BJ (cell line): ENCODE measurements around the gene ZSCAN5A. TPM values are rescaled to one million over a fixed set of nuclear protein-coding genes. Genes with fewer than 3 reads are reported as not detected.
"Not testable (repeated sequence)": the region's sequence is repeated elsewhere in the genome, so short reads cannot be mapped to it uniquely, and the experiment has no call there.

Experiments used
- CTCF ChIA-PET: fragments of 350-600 bp; formaldehyde crosslinking; extraction: SDS; loops from one replicate; lab custom pipeline; 2021; ENCODE audit warnings: antibody characterized with exemption, inconsistent platforms; lab: Yijun Ruan, JAX
- POLR2A ChIA-PET: fragments of 300-600 bp; sonication (Branson Sonifier 250); formaldehyde crosslinking; extraction: SDS; loops from one replicate; lab custom pipeline; 2021; ENCODE audit warnings: antibody characterized with exemption; lab: Charles Lee
- DNase-seq: peaks from one replicate; pipeline ENCODE4 v3.0.0-alpha.2; 2011; ENCODE audit warnings: low read depth
- H3K27me3 ChIP-seq: 2 replicates; pipeline ENCODE4 v1.6.0; 2011; ENCODE audit warnings: low read length; ENCODE audit not compliant: control insufficient read depth, insufficient read depth
- H3K36me3 ChIP-seq: 2 replicates; pipeline ENCODE4 v1.5.1; 2011; ENCODE audit warnings: low read length; ENCODE audit not compliant: control insufficient read depth, insufficient read depth
- H3K4me3 ChIP-seq: 2 replicates; pipeline ENCODE4 v1.5.1; 2011; ENCODE audit warnings: low read depth, mild to moderate bottlenecking, control low read depth, low read length
- polyA plus RNA-seq: library from polyadenylated mRNA; depleted of rRNA; stranded (reverse); fragments of >200 nt; gene quantifications from 2 replicates; pipeline ENCODE4 v1.2.3, GENCODE V29; 2011
- TF ChIP-seq, protein P1 (sequence below): IDR thresholded peaks from 2 replicates; pipeline ENCODE4 v1.5.1; 2011; ENCODE audit warnings: low read depth, mild to moderate bottlenecking, control low read depth, inconsistent platforms, low read length, moderate library complexity; ENCODE audit not compliant: insufficient read depth

The ZSCAN5A gene
- polyA plus RNA-seq, 1 experiment: 4.0 TPM

DNA sequence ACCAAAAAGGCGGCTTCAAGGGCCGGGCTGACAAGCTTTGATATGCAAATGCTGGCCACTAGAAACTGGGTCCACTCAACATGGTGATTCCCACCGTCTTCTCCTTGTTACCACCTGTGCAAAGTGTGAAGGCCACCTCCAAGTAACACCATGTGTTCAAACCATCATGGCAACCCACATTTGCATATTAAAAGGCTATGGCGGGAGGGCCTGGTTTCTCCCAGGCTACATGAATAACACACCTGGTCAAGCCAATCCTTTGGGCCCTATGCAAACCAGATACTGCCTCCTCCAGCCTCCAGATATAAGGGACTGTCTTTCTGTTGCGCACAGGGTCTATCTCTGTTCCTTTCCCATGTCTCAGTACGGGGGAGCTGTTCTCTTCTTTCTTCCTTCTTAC lies 36.6 kb upstream of the ZSCAN5A start:
- Histone ChIP-seq H3K36me3 (no peaks in the 10 kb centered on the region), H3K4me3 (no peak overlapping the region), H3K27me3 (no peaks in the 10 kb centered on the region)
- CTCF ChIA-PET: interaction anchor here (0.7 to 1.1 kb wide), 3 partner anchors 38 to 97 kb away, joined by 3 read pairs; no protein-coding TSS in a partner anchor
- no peak for DNase-seq
- TF ChIP-seq, protein P1, sequence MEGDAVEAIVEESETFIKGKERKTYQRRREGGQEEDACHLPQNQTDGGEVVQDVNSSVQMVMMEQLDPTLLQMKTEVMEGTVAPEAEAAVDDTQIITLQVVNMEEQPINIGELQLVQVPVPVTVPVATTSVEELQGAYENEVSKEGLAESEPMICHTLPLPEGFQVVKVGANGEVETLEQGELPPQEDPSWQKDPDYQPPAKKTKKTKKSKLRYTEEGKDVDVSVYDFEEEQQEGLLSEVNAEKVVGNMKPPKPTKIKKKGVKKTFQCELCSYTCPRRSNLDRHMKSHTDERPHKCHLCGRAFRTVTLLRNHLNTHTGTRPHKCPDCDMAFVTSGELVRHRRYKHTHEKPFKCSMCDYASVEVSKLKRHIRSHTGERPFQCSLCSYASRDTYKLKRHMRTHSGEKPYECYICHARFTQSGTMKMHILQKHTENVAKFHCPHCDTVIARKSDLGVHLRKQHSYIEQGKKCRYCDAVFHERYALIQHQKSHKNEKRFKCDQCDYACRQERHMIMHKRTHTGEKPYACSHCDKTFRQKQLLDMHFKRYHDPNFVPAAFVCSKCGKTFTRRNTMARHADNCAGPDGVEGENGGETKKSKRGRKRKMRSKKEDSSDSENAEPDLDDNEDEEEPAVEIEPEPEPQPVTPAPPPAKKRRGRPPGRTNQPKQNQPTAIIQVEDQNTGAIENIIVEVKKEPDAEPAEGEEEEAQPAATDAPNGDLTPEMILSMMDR: no peak
- POLR2A ChIA-PET: no interaction called here

- CTCF ChIA-PET: interaction anchor here (0.7 to 1.1 kb wide), 3 partner anchors 39 to 274 kb away, joined by 3 to 4 read pairs (median 3); no protein-coding TSS in a partner anchor
- POLR2A ChIA-PET: no interaction called here
- no peak for DNase-seq
- Histone ChIP-seq H3K36me3 (no peaks in the 10 kb centered on the region), H3K4me3 (no peak overlapping the region), H3K27me3 (no peaks in the 10 kb centered on the region)
- TF ChIP-seq, protein P1: peak; percentile 82
Measured at GRCh38 chr19:56350416-56351045, 35.9 kb upstream of the ZSCAN5A start.

GRCh38 chr19:56348289-56348877 lies 33.7 kb upstream of the ZSCAN5A start:
- POLR2A ChIA-PET: no interaction called here
- no peak for DNase-seq
- TF ChIP-seq, protein P1: peak; percentile 31; the same call in 1 of the 2 replicates

GRCh38 chr19:56347163-56347778 lies 32.6 kb upstream of the ZSCAN5A start:
- CTCF ChIA-PET: interaction anchor here (0.7 to 2.0 kb wide), 4 partner anchors 12 to 270 kb away, joined by 3 to 11 read pairs (median 5); no protein-coding TSS in a partner anchor
- DNase-seq: no peak
- H3K27me3 ChIP-seq: no peaks in the 10 kb centered on the region
- no peaks in the 10 kb centered on the region for H3K36me3 ChIP-seq
- TF ChIP-seq, protein P1: no peak
- POLR2A ChIA-PET: no interaction called here
- no peak overlapping the region for H3K4me3 ChIP-seq

More at GRCh38 chr19:56348289-56348877, 33.7 kb upstream of the ZSCAN5A start:
- CTCF ChIA-PET: interaction anchor here (0.7 to 2.4 kb wide), 11 partner anchors 10 to 283 kb away, joined by 3 to 11 read pairs (median 4); partner anchors contain the start of gene ZSCAN5A
- H3K4me3 ChIP-seq: no peak overlapping the region
- no peaks in the 10 kb centered on the region for H3K36me3 ChIP-seq
- H3K27me3 ChIP-seq: no peaks in the 10 kb centered on the region

- TF ChIP-seq, protein P1: no peak
- H3K27me3 ChIP-seq: no peaks in the 10 kb centered on the region
- no peaks in the 10 kb centered on the region for H3K36me3 ChIP-seq
- ChIA-PET CTCF (no interaction called here), POLR2A (no interaction called here)
- DNase-seq: no peak
- no peak overlapping the region for H3K4me3 ChIP-seq
Measured at GRCh38 chr19:56341948-56342347, 27.3 kb upstream of the ZSCAN5A start.

- H3K4me3 ChIP-seq, H3K36me3 ChIP-seq, DNase-seq, POLR2A ChIA-PET, H3K27me3 ChIP-seq: not testable (repeated sequence)
- CTCF ChIA-PET: interaction anchor here (0.9 to 6.3 kb wide), 3 partner anchors 9 to 263 kb away, joined by 4 to 64 read pairs (median 4); no protein-coding TSS in a partner anchor
Measured at GRCh38 chr19:56339031-56339430, 24.4 kb upstream of the ZSCAN5A start.

DNA sequence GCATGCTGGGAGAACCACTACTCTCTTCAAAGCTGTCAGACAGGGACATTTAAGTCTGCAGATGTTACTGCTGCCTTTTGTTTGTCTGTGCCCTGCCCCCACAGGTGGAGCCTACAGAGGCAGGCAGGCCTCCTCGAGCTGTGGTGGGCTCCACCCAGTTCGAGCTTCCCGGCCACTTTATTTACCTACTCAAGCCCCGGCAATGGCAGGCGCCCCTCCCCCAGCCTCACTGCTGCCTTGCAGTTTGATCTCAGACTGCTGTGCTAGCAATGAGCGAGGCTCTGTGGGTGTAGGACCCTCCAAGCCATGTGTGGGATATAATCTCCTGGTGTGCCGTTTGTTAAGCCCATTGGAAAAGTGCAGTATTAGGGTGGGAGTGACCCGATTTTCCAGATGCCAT lies 22.4 kb upstream of the ZSCAN5A start:
- H3K27me3 ChIP-seq, DNase-seq, POLR2A ChIA-PET, H3K36me3 ChIP-seq, H3K4me3 ChIP-seq: not testable (repeated sequence)
- CTCF ChIA-PET: interaction anchor here (6.3 kb wide), 1 partner anchor 84 kb away, joined by 64 read pairs; no protein-coding TSS in a partner anchor
